ENCODE results near the gene PINK1. TPM values are rescaled to one million over a fixed set of nuclear protein-coding genes. Genes with fewer than 3 reads are reported as not detected.

The PINK1 gene
- total RNA-seq, 1 experiment from 2014 or later, result 44.8 TPM

Other genes starting within 250 kb of the PINK1 start
- gene CAMK2N1, start 147.2 kb upstream of the PINK1 start, total RNA-seq (2014; rRNA removed; shearing (Covaris generic)), result 2.9 and 3.6 TPM in 2 replicates
- 26.6 and 26.9 TPM in 2 replicates for gene MUL1, start 125.3 kb upstream of the PINK1 start, total RNA-seq (2014; rRNA removed; shearing (Covaris generic))
- 0.09 and 0.12 TPM in 2 replicates for gene FAM43B, start 80.9 kb upstream of the PINK1 start, total RNA-seq (2014; rRNA removed; shearing (Covaris generic))
- 0.19 and 0.96 TPM in 2 replicates for gene CDA, start 44.4 kb upstream of the PINK1 start, total RNA-seq (2014; rRNA removed; shearing (Covaris generic))
- 211 and 238 TPM in 2 replicates for gene DDOST, start 27.9 kb downstream of the PINK1 start, total RNA-seq (2014; rRNA removed; shearing (Covaris generic))
- gene KIF17, start 84.5 kb downstream of the PINK1 start, total RNA-seq (2014; rRNA removed; shearing (Covaris generic)), result 2.1 and 3.6 TPM in 2 replicates
- gene SH2D5, start 99.2 kb downstream of the PINK1 start, total RNA-seq (2014; rRNA removed; shearing (Covaris generic)), result 17.9 and 20.0 TPM in 2 replicates
- 124 and 125 TPM in 2 replicates for gene HP1BP3, start 153.8 kb downstream of the PINK1 start, total RNA-seq (2014; rRNA removed; shearing (Covaris generic))